Mucosa of stomach (tissue), 1 donor: Measurements from ENCODE around the gene CNFN.
"Not testable (repeated sequence)": the region's sequence is repeated elsewhere in the genome, so short reads cannot be mapped to it uniquely, and the experiment has no call there.

Source experiments
- H3K27me3 ChIP-seq: one replicate; pipeline ENCODE4 v1.7.0; 2013; ENCODE audit warnings: mild to moderate bottlenecking, low read length; ENCODE audit not compliant: control insufficient read depth, insufficient read depth
- H3K36me3 ChIP-seq: one replicate; pipeline ENCODE4 v1.7.0; 2013; ENCODE audit warnings: low read length; ENCODE audit not compliant: control insufficient read depth, insufficient read depth
- H3K4me1 ChIP-seq: one replicate; pipeline ENCODE4 v1.7.0; 2013; ENCODE audit warnings: mild to moderate bottlenecking, low read length; ENCODE audit not compliant: control insufficient read depth, insufficient read depth
- H3K4me3 ChIP-seq: one replicate; pipeline ENCODE4 v1.7.0; 2013; ENCODE audit warnings: low read length
- H3K9ac ChIP-seq: one replicate; pipeline ENCODE4 v1.7.0; 2013; ENCODE audit warnings: mild to moderate bottlenecking, low read length, moderate library complexity
- H3K9me3 ChIP-seq: one replicate; pipeline ENCODE4 v1.7.0; 2013; ENCODE audit warnings: mild to moderate bottlenecking, low read length, moderate library complexity; ENCODE audit not compliant: control insufficient read depth
- donor health status: Pancreatic carcinoma.

CNFN gene

GRCh38 chr19:42352301-42353259, 37.5 kb downstream of the CNFN start:
- no peaks in the 10 kb centered on the region for H3K9me3 ChIP-seq
- no peak overlapping the region for H3K9ac ChIP-seq
- peaks cover 5% of the 10 kb centered on the region for H3K36me3 ChIP-seq
- H3K27me3 ChIP-seq: no peaks in the 10 kb centered on the region
- H3K4me3 ChIP-seq: no peak overlapping the region
- no peaks in the 10 kb centered on the region for H3K4me1 ChIP-seq

GRCh38 chr19:42351079-42351735, 38.9 kb downstream of the CNFN start:
- Histone ChIP-seq H3K36me3 (peaks cover 1% of the 10 kb centered on the region), H3K4me3 (no peak overlapping the region), H3K4me1 (no peaks in the 10 kb centered on the region), H3K9ac (no peak overlapping the region), H3K27me3 (no peaks in the 10 kb centered on the region), H3K9me3 (no peaks in the 10 kb centered on the region)

- H3K9ac ChIP-seq: no peak overlapping the region
- no peaks in the 10 kb centered on the region for H3K4me1 ChIP-seq
- H3K27me3 ChIP-seq: no peaks in the 10 kb centered on the region
- no peak overlapping the region for H3K4me3 ChIP-seq
- no peaks in the 10 kb centered on the region for H3K9me3 ChIP-seq
- H3K36me3 ChIP-seq: no peaks in the 10 kb centered on the region
These were observed 39.7 kb downstream of the CNFN start for GRCh38 chr19:42350417-42350816.

- Histone ChIP-seq H3K36me3 (no peaks in the 10 kb centered on the region), H3K4me3 (no peak overlapping the region), H3K9ac (no peak overlapping the region), H3K27me3 (no peaks in the 10 kb centered on the region), H3K4me1 (no peaks in the 10 kb centered on the region), H3K9me3 (no peaks in the 10 kb centered on the region)
These were observed 40.6 kb downstream of the CNFN start for GRCh38 chr19:42349378-42350107.

- Histone ChIP-seq H3K9ac (no peak overlapping the region), H3K27me3 (no peaks in the 10 kb centered on the region), H3K36me3 (no peaks in the 10 kb centered on the region), H3K9me3 (no peaks in the 10 kb centered on the region), H3K4me3 (no peak overlapping the region), H3K4me1 (no peaks in the 10 kb centered on the region)
These were observed 41.9 kb downstream of the CNFN start for GRCh38 chr19:42348211-42348610.

- Histone ChIP-seq H3K36me3 (no peaks in the 10 kb centered on the region), H3K9me3 (no peaks in the 10 kb centered on the region)
These were observed 44.8 kb downstream of the CNFN start for GRCh38 chr19:42345191-42345812.

GRCh38 chr19:42344336-42344893, 45.7 kb downstream of the CNFN start:
- Histone ChIP-seq H3K36me3 (no peaks in the 10 kb centered on the region), H3K4me3 (no peak overlapping the region)

More at GRCh38 chr19:42345191-42345812, 44.8 kb downstream of the CNFN start:
- Histone ChIP-seq H3K4me3 (no peak overlapping the region), H3K9ac (no peak overlapping the region), H3K4me1 (no peaks in the 10 kb centered on the region), H3K27me3 (no peaks in the 10 kb centered on the region)

GRCh38 chr19:42343344-42344110, 46.6 kb downstream of the CNFN start:
- Histone ChIP-seq H3K9ac (no peak overlapping the region), H3K4me3 (no peak overlapping the region), H3K36me3 (no peaks in the 10 kb centered on the region)

More at GRCh38 chr19:42344336-42344893, 45.7 kb downstream of the CNFN start:
- Histone ChIP-seq H3K9ac (no peak overlapping the region), H3K9me3 (no peaks in the 10 kb centered on the region), H3K4me1 (no peaks in the 10 kb centered on the region), H3K27me3 (no peaks in the 10 kb centered on the region)

GRCh38 chr19:42339922-42340321, 50.2 kb downstream of the CNFN start:
- not testable (repeated sequence) for H3K9ac ChIP-seq, H3K4me1 ChIP-seq, H3K9me3 ChIP-seq, H3K27me3 ChIP-seq, H3K36me3 ChIP-seq, H3K4me3 ChIP-seq

More at GRCh38 chr19:42343344-42344110, 46.6 kb downstream of the CNFN start:
- H3K4me1 ChIP-seq: no peaks in the 10 kb centered on the region
- H3K9me3 ChIP-seq: no peaks in the 10 kb centered on the region
- no peaks in the 10 kb centered on the region for H3K27me3 ChIP-seq

- not testable (repeated sequence) for H3K27me3 ChIP-seq, H3K9ac ChIP-seq, H3K4me1 ChIP-seq, H3K4me3 ChIP-seq, H3K36me3 ChIP-seq, H3K9me3 ChIP-seq
These were observed 50.8 kb downstream of the CNFN start for GRCh38 chr19:42339126-42339860.
